Astrocyte (in vitro differentiated cells and primary cell): ENCODE data around the gene OTOG.

Experiments used
- CTCF ChIP-seq: IDR thresholded peaks from 2 replicates; pipeline ENCODE4 v1.5.1; 2011; ENCODE audit warnings: low read depth, mild to moderate bottlenecking, inconsistent platforms, low read length, moderate library complexity; ENCODE audit not compliant: insufficient read depth
- EZH2 ChIP-seq: IDR thresholded peaks from 2 replicates; pipeline ENCODE4 v1.6.1; 2012; ENCODE audit warnings: mild to moderate bottlenecking, low read length, inconsistent platforms; ENCODE audit not compliant: insufficient read depth

DNA sequence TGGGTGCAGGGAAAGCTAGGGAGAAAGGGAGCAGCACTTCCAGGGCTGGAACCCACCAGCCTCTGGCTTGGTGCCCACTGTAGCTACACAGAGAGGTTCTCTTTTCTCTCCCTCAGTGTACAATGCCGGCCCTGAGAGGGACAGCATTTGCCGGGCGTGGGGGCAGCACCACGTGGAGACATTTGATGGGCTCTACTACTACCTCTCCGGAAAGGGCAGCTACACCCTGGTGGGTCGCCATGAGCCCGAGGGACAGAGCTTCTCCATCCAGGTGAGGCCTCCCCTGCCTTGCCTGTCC lies 6.1 kb downstream of the OTOG start:
- TF ChIP-seq CTCF (no peak), EZH2 (no peak)
